Stimulated activated memory B cell treated with anti-CD40 and anti-IgM and Interleukin-4, amounts not matched to agents 10 μg/mL and 1 μg/mL and 100 μg/mL, for 72 hours (primary cell): ENCODE measurements around the gene EIF4E2.

ENCODE experiments used
- ATAC-seq: fragments of 150-1000 bp; cut with Tn5 transposase; 2 replicates; pipeline ENCODE4 v1.10.0; 2021
- H3K27ac Mint-ChIP-seq: one replicate; pipeline ENCODE4 v1.8.0; 2022; ENCODE audit warnings: mild to moderate bottlenecking, mixed read lengths
- H3K27me3 Mint-ChIP-seq: one replicate; pipeline ENCODE4 v1.8.0; 2022; ENCODE audit warnings: mixed read lengths
- H3K36me3 Mint-ChIP-seq: one replicate; pipeline ENCODE4 v1.8.0; 2022; ENCODE audit warnings: mixed read lengths
- H3K4me1 Mint-ChIP-seq: one replicate; pipeline ENCODE4 v1.8.0; 2022; ENCODE audit warnings: mixed read lengths
- H3K4me3 Mint-ChIP-seq: one replicate; pipeline ENCODE4 v1.8.0; 2022; ENCODE audit warnings: mild to moderate bottlenecking, moderate library complexity, mixed read lengths
- H3K9me3 Mint-ChIP-seq: one replicate; pipeline ENCODE4 v1.8.0; 2022; ENCODE audit warnings: mixed read lengths

The EIF4E2 gene

GRCh38 chr2:232516551-232516950 lies 33.9 kb upstream of the EIF4E2 start:
- no peaks in the 10 kb centered on the region for H3K36me3 Mint-ChIP-seq
- H3K4me1 Mint-ChIP-seq, result peaks cover 4% of the 10 kb centered on the region
- H3K27ac Mint-ChIP-seq, result no peak overlapping the region
- no peak for ATAC-seq
- H3K4me3 Mint-ChIP-seq, result no peak overlapping the region
- peaks cover 75% of the 10 kb centered on the region for H3K27me3 Mint-ChIP-seq
- H3K9me3 Mint-ChIP-seq, result no peaks in the 10 kb centered on the region

GRCh38 chr2:232518844-232519243 lies 31.6 kb upstream of the EIF4E2 start:
- peaks cover 18% of the 10 kb centered on the region for H3K4me1 Mint-ChIP-seq
- no peaks in the 10 kb centered on the region for H3K9me3 Mint-ChIP-seq
- H3K36me3 Mint-ChIP-seq, result no peaks in the 10 kb centered on the region
- H3K4me3 Mint-ChIP-seq, result no peak overlapping the region
- H3K27ac Mint-ChIP-seq, result no peak overlapping the region
- ATAC-seq, result no peak
- peaks cover 73% of the 10 kb centered on the region for H3K27me3 Mint-ChIP-seq

- no peak for ATAC-seq
- H3K4me1 Mint-ChIP-seq, result peaks cover 26% of the 10 kb centered on the region
- no peak within 1 kb of the TSS for H3K27ac Mint-ChIP-seq
- no peak within 1 kb of the TSS for H3K4me3 Mint-ChIP-seq
- no peaks in the 10 kb centered on the region for H3K36me3 Mint-ChIP-seq
- H3K9me3 Mint-ChIP-seq, result no peaks in the 10 kb centered on the region
- H3K27me3 Mint-ChIP-seq, result peaks cover 73% of the 10 kb centered on the region
Measured at GRCh38 chr2:232519581-232520438, 30.7 kb upstream of the EIF4E2 start, which contains the start of gene PRSS56. Gene PRSS56 (plus strand): TSS chr2:232520388. CDS start chr2:232520599, 211 bp downstream.

GRCh38 chr2:232520489-232520888 lies 30.0 kb upstream of the EIF4E2 start:
- Mint-ChIP-seq H3K4me1 (peaks cover 26% of the 10 kb centered on the region), H3K4me3 (no peak overlapping the region), H3K27ac (no peak overlapping the region), H3K27me3 (peaks cover 75% of the 10 kb centered on the region), H3K36me3 (no peaks in the 10 kb centered on the region), H3K9me3 (no peaks in the 10 kb centered on the region)
- ATAC-seq, result no peak

- no peak overlapping the region for H3K4me3 Mint-ChIP-seq
- ATAC-seq, result no peak
- no peaks in the 10 kb centered on the region for H3K9me3 Mint-ChIP-seq
- no peaks in the 10 kb centered on the region for H3K36me3 Mint-ChIP-seq
- H3K27me3 Mint-ChIP-seq, result peaks cover 79% of the 10 kb centered on the region
- H3K27ac Mint-ChIP-seq, result no peak overlapping the region
- peaks cover 26% of the 10 kb centered on the region for H3K4me1 Mint-ChIP-seq
Measured at GRCh38 chr2:232521098-232521497, 29.4 kb upstream of the EIF4E2 start.

- peak; percentile 62 for ATAC-seq
- Mint-ChIP-seq H3K36me3 (no peaks in the 10 kb centered on the region), H3K4me3 (no peak overlapping the region), H3K4me1 (peaks cover 26% of the 10 kb centered on the region), H3K27me3 (peaks cover 84% of the 10 kb centered on the region), H3K27ac (no peak overlapping the region), H3K9me3 (no peaks in the 10 kb centered on the region)
Measured at GRCh38 chr2:232521959-232522622, 28.4 kb upstream of the EIF4E2 start.

- no peak for ATAC-seq
- Mint-ChIP-seq H3K36me3 (no peaks in the 10 kb centered on the region), H3K9me3 (no peaks in the 10 kb centered on the region), H3K27me3 (peaks cover 86% of the 10 kb centered on the region), H3K27ac (no peak overlapping the region), H3K4me3 (peak overlapping the region; percentile 23), H3K4me1 (peaks cover 26% of the 10 kb centered on the region)
Measured at GRCh38 chr2:232522623-232523401, 27.7 kb upstream of the EIF4E2 start.

GRCh38 chr2:232523402-232523681 lies 27.1 kb upstream of the EIF4E2 start:
- H3K27me3 Mint-ChIP-seq, result peaks cover 86% of the 10 kb centered on the region
- peaks cover 26% of the 10 kb centered on the region for H3K4me1 Mint-ChIP-seq
- peak overlapping the region; percentile 23 for H3K4me3 Mint-ChIP-seq
- no peak overlapping the region for H3K27ac Mint-ChIP-seq
- H3K9me3 Mint-ChIP-seq, result no peaks in the 10 kb centered on the region
- no peaks in the 10 kb centered on the region for H3K36me3 Mint-ChIP-seq
- ATAC-seq, result no peak

- Mint-ChIP-seq H3K4me3 (peak overlapping the region; percentile 51), H3K27me3 (peaks cover 86% of the 10 kb centered on the region)
Measured at GRCh38 chr2:232523682-232524597, 26.5 kb upstream of the EIF4E2 start.

GRCh38 chr2:232524771-232525170 lies 25.7 kb upstream of the EIF4E2 start:
- peaks cover 87% of the 10 kb centered on the region for H3K27me3 Mint-ChIP-seq
- no peak for ATAC-seq

More at GRCh38 chr2:232523682-232524597, 26.5 kb upstream of the EIF4E2 start:
- Mint-ChIP-seq H3K4me1 (peaks cover 26% of the 10 kb centered on the region), H3K9me3 (no peaks in the 10 kb centered on the region), H3K27ac (no peak overlapping the region), H3K36me3 (no peaks in the 10 kb centered on the region)
- no peak for ATAC-seq

GRCh38 chr2:232525199-232525598 lies 25.3 kb upstream of the EIF4E2 start:
- peaks cover 26% of the 10 kb centered on the region for H3K4me1 Mint-ChIP-seq
- H3K4me3 Mint-ChIP-seq, result no peak overlapping the region
- peaks cover 87% of the 10 kb centered on the region for H3K27me3 Mint-ChIP-seq
- no peaks in the 10 kb centered on the region for H3K9me3 Mint-ChIP-seq
- no peaks in the 10 kb centered on the region for H3K36me3 Mint-ChIP-seq
- no peak for ATAC-seq
- H3K27ac Mint-ChIP-seq, result no peak overlapping the region

More at GRCh38 chr2:232524771-232525170, 25.7 kb upstream of the EIF4E2 start:
- no peak overlapping the region for H3K4me3 Mint-ChIP-seq
- H3K36me3 Mint-ChIP-seq, result no peaks in the 10 kb centered on the region
- peaks cover 26% of the 10 kb centered on the region for H3K4me1 Mint-ChIP-seq
- no peaks in the 10 kb centered on the region for H3K9me3 Mint-ChIP-seq
- no peak overlapping the region for H3K27ac Mint-ChIP-seq

- peaks cover 87% of the 10 kb centered on the region for H3K27me3 Mint-ChIP-seq
- H3K4me1 Mint-ChIP-seq, result peaks cover 26% of the 10 kb centered on the region
- H3K36me3 Mint-ChIP-seq, result no peaks in the 10 kb centered on the region
- no peak within 1 kb of the TSS for H3K27ac Mint-ChIP-seq
- no peak within 1 kb of the TSS for H3K4me3 Mint-ChIP-seq
- ATAC-seq, result no peak
- H3K9me3 Mint-ChIP-seq, result no peaks in the 10 kb centered on the region
Measured at GRCh38 chr2:232525791-232526371, 24.6 kb upstream of the EIF4E2 start, which contains the start of gene CHRND. Gene CHRND (plus strand): TSS chr2:232526160. CDS start chr2:232526216, 56 bp downstream.

- Mint-ChIP-seq H3K27ac (no peak overlapping the region), H3K36me3 (no peaks in the 10 kb centered on the region), H3K9me3 (no peaks in the 10 kb centered on the region), H3K4me3 (no peak overlapping the region), H3K27me3 (peaks cover 87% of the 10 kb centered on the region), H3K4me1 (peaks cover 23% of the 10 kb centered on the region)
- ATAC-seq, result no peak
Measured at GRCh38 chr2:232526372-232526941, 24.0 kb upstream of the EIF4E2 start.
